Measurements from ENCODE around the gene LIN52.

- TF ChIP-seq CTCF (IDR thresholded peaks at IDR 0.05; ENCODE audit: low read depth, low read length) = no peak
- TF ChIP-seq POLR2A (IDR thresholded peaks at IDR 0.05; ENCODE audit: extremely low read depth, insufficient read length) = no peak
- TF ChIP-seq MAX (IDR thresholded peaks at IDR 0.05; ENCODE audit: low read depth, low read length) = no peak
- no peak for TF ChIP-seq MYC (IDR thresholded peaks at IDR 0.05; ENCODE audit: low read depth, low read length)
Observed at GRCh38 chr14:74035556-74035955, 49.2 kb upstream of the LIN52 start.

All from NB4 (cell line).